ENCODE data around the gene TPGS1.

Gene TPGS1

DNA sequence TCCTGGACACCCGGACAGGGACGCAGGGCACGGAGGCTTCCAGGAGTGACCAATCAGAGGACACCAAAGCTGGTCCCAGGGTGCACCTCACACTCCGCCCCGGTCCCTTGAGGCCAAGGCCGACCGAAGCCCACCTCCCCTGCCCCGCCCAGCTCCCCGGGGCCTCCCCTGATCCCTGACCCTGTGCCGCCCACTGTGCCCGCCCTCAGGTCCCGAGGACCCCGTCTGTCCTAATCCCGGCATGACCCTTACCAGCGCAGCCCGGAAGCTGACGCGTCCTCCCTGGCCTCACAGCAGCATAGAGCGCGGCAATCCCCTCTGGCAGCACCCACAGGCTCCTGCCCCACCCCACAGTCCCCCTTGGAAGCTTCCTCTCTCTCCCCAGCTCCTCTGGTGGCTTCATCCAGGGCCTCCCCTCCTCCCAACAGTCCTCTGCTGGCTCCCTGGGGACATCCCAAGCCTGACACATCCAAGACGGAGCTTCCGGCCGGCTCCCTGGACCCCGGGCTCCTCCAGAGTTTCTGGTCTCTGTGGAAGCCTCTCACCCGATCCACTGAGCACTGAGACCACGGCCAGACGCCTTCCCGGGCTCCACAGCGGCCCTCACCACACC lies 16.9 kb downstream of the TPGS1 start:
- H3F3A ChIP-seq (ENCODE audit: control insufficient read depth, insufficient read depth), result no peaks in the 10 kb centered on the region
- H3K79me2 ChIP-seq (ENCODE audit: control insufficient read depth, low read length), result no peaks in the 10 kb centered on the region
- H4K20me1 ChIP-seq (ENCODE audit: control insufficient read depth, insufficient read depth, low read depth, low read length), result no peaks in the 10 kb centered on the region
- no peak overlapping the region for H3K4me2 ChIP-seq (ENCODE audit: low read length)
- H3K4me1 ChIP-seq (ENCODE audit: control insufficient read depth, low read length), result no peaks in the 10 kb centered on the region
- H3K9me2 ChIP-seq (replicated peaks; ENCODE audit: control insufficient read depth, low read length), result no peaks in the 10 kb centered on the region
- no peaks in the 10 kb centered on the region for H3K27me3 ChIP-seq (ENCODE audit: control insufficient read depth, low read length)
- no peak overlapping the region for H3K4me3 ChIP-seq (ENCODE audit: low read length)
- no peak overlapping the region for H3K27ac ChIP-seq (ENCODE audit: low read depth, low read length)
- no peaks in the 10 kb centered on the region for H3K36me3 ChIP-seq (ENCODE audit: control insufficient read depth, low read length)
- TF ChIP-seq, protein P1, sequence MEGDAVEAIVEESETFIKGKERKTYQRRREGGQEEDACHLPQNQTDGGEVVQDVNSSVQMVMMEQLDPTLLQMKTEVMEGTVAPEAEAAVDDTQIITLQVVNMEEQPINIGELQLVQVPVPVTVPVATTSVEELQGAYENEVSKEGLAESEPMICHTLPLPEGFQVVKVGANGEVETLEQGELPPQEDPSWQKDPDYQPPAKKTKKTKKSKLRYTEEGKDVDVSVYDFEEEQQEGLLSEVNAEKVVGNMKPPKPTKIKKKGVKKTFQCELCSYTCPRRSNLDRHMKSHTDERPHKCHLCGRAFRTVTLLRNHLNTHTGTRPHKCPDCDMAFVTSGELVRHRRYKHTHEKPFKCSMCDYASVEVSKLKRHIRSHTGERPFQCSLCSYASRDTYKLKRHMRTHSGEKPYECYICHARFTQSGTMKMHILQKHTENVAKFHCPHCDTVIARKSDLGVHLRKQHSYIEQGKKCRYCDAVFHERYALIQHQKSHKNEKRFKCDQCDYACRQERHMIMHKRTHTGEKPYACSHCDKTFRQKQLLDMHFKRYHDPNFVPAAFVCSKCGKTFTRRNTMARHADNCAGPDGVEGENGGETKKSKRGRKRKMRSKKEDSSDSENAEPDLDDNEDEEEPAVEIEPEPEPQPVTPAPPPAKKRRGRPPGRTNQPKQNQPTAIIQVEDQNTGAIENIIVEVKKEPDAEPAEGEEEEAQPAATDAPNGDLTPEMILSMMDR (IDR thresholded peaks at IDR 0.05; ENCODE audit: low read depth, low read length, poor library complexity, severe bottlenecking), result no peak
- no peak for TF ChIP-seq EZH2phosphoT487 (IDR thresholded peaks at IDR 0.05; ENCODE audit: borderline replicate concordance, low read length)
- H3K9me3 ChIP-seq (ENCODE audit: control insufficient read depth, insufficient read depth, low read length), result no peaks in the 10 kb centered on the region

DNA sequence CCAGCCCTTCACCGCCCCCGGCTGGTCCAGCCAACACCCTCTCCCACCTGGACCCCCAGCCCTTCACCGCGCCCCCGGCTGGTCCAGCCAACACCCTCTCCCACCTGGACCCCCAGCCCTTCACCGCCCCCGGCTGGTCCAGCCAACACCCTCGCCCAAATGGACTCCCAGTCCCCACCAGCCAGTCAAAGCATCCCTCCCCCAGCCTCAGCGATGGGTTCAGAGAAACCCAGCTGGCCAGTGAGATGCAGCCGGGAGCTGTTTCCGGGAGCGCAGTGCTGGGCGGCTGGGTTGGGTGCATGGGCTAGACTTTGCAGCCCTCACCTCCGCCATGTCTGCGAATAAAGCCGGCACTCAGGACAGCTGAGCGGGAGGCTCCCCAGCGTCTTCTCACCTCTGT lies 17.7 kb downstream of the TPGS1 start:
- TF ChIP-seq EZH2phosphoT487 (IDR thresholded peaks at IDR 0.05; ENCODE audit: borderline replicate concordance, low read length), result no peak
- TF ChIP-seq, protein P1 (IDR thresholded peaks at IDR 0.05; ENCODE audit: low read depth, low read length, poor library complexity, severe bottlenecking), result no peak
- no peak overlapping the region for H3K4me2 ChIP-seq (ENCODE audit: low read length)
- no peak overlapping the region for H3K27ac ChIP-seq (ENCODE audit: low read depth, low read length)

DNA sequence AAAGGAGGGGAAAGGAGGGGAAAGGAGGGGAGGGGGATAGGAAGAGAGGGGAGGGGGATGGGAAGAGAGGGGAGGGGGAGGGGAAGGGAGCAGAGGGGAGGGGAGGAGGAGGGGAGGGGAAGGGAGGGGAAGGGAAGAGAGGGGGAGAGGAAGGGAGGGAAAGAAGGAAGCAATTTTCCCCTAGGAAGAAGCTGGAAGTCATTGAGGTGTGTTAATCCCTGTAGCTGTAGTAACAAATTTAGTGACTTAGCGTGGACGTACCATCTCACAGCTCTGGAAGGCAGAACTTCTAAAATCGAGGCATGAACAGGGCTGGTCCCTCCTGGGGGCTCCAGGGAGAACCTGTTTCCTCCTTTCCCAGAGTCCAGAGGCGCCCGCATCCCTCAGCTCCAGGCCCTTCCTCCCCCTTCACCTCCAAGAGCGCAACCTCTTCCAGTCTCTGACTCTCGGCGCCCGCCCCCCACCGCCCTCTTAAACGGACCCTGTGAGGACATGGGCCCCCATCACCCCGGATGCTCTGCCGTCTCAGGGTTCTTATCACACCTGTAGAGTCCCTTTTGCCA lies 18.6 kb downstream of the TPGS1 start:
- no peaks in the 10 kb centered on the region for H3F3A ChIP-seq (ENCODE audit: control insufficient read depth, insufficient read depth)
- H3K9me2 ChIP-seq (replicated peaks; ENCODE audit: control insufficient read depth, low read length), result no peaks in the 10 kb centered on the region
- H4K20me1 ChIP-seq (ENCODE audit: control insufficient read depth, insufficient read depth, low read depth, low read length), result no peaks in the 10 kb centered on the region
- no peak overlapping the region for H3K4me2 ChIP-seq (ENCODE audit: low read length)
- no peaks in the 10 kb centered on the region for H3K36me3 ChIP-seq (ENCODE audit: control insufficient read depth, low read length)
- TF ChIP-seq EZH2phosphoT487 (IDR thresholded peaks at IDR 0.05; ENCODE audit: borderline replicate concordance, low read length), result no peak
- TF ChIP-seq, protein P1 (IDR thresholded peaks at IDR 0.05; ENCODE audit: low read depth, low read length, poor library complexity, severe bottlenecking), result no peak
- H3K9me3 ChIP-seq (ENCODE audit: control insufficient read depth, insufficient read depth, low read length), result no peaks in the 10 kb centered on the region
- no peaks in the 10 kb centered on the region for H3K27me3 ChIP-seq (ENCODE audit: control insufficient read depth, low read length)
- H3K79me2 ChIP-seq (ENCODE audit: control insufficient read depth, low read length), result no peaks in the 10 kb centered on the region
- peaks cover 5% of the 10 kb centered on the region for H3K4me1 ChIP-seq (ENCODE audit: control insufficient read depth, low read length)
- H3K4me3 ChIP-seq (ENCODE audit: low read length), result no peak overlapping the region
- H3K27ac ChIP-seq (ENCODE audit: low read depth, low read length), result no peak overlapping the region

More for the DNA sequence above, 17.7 kb downstream of the TPGS1 start:
- Histone ChIP-seq H4K20me1 (ENCODE audit: control insufficient read depth, insufficient read depth, low read depth, low read length) (no peaks in the 10 kb centered on the region), H3K9me3 (ENCODE audit: control insufficient read depth, insufficient read depth, low read length) (no peaks in the 10 kb centered on the region), H3K36me3 (ENCODE audit: control insufficient read depth, low read length) (no peaks in the 10 kb centered on the region), H3K9me2 (replicated peaks; ENCODE audit: control insufficient read depth, low read length) (no peaks in the 10 kb centered on the region), H3K27me3 (ENCODE audit: control insufficient read depth, low read length) (no peaks in the 10 kb centered on the region), H3F3A (ENCODE audit: control insufficient read depth, insufficient read depth) (no peaks in the 10 kb centered on the region), H3K4me1 (ENCODE audit: control insufficient read depth, low read length) (no peaks in the 10 kb centered on the region), H3K4me3 (ENCODE audit: low read length) (no peak overlapping the region), H3K79me2 (ENCODE audit: control insufficient read depth, low read length) (no peaks in the 10 kb centered on the region)
